Upper lobe of left lung (tissue), 4 donors: ENCODE results near the gene ACTG2.

Experiments used
- CTCF ChIP-seq, 6 experiments: fragments of 450-650 bp in 4 of 6; fragments of 200-600 bp in 2 of 6; sonication (generic) in 2 of 6; IDR thresholded peaks; one replicate each; pipeline ENCODE4 v1.5.1; 2016 to 2019; ENCODE audit warnings: antibody characterized with exemption in 6 of 6
- EP300 ChIP-seq, 4 donors: sonication (generic); formaldehyde crosslinking; IDR thresholded peaks; one replicate each; pipeline ENCODE4 v1.5.1; 2017; ENCODE audit warnings: antibody characterized with exemption in 4 of 4, control low read depth in 2 of 4
- POLR2A ChIP-seq, 4 donors: fragments of 450-650 bp; IDR thresholded peaks; one replicate each; pipeline ENCODE4 v1.5.1; 2016 to 2017; ENCODE audit warnings: antibody characterized with exemption in 4 of 4, mild to moderate bottlenecking in 2 of 4
- POLR2AphosphoS5 ChIP-seq, 2 donors: sonication (generic); formaldehyde crosslinking; IDR thresholded peaks; one replicate each; pipeline ENCODE4 v1.5.1; 2017; ENCODE audit warnings: antibody characterized with exemption in 2 of 2

GRCh38 chr2:73894475-73894850 lies 1.7 kb downstream of the ACTG2 start:
- TF ChIP-seq CTCF (IDR thresholded peaks at IDR 0.05) (no peak), POLR2AphosphoS5 (IDR thresholded peaks at IDR 0.05) (no peak), POLR2A (IDR thresholded peaks at IDR 0.05) (no peak), EP300 (IDR thresholded peaks at IDR 0.05) (no peak)
